Left lung (tissue), 14 donors: ENCODE data around the gene GRB2. TPM values are rescaled to one million over a fixed set of nuclear protein-coding genes. Genes with fewer than 3 reads are reported as not detected.
"Not testable (repeated sequence)": the region's sequence is repeated elsewhere in the genome, so short reads cannot be mapped to it uniquely, and the experiment has no call there.

Experiments used
- ATAC-seq: fragments of 200-7000 bp; cut with Tn5 transposase; one replicate; pipeline ENCODE4 v1.9.1; 2020; ENCODE audit warnings: moderate library complexity
- DNase-seq, 4 donors: peaks; one replicate each; pipeline ENCODE4 v3.0.0-alpha.2; 2013 to 2020
- H3K27ac ChIP-seq, 2 donors: fragments of 200-600 bp; sonication (generic) in 1 of 2; one replicate each; pipeline versions ENCODE4 v1.5.0 to v1.8.0; 2020 to 2021
- H3K27me3 ChIP-seq, 2 donors: fragments of 200-600 bp; sonication (generic) in 1 of 2; one replicate each; pipeline versions ENCODE4 v1.5.0 to v1.8.0; 2020 to 2021
- H3K36me3 ChIP-seq, 2 donors: fragments of 200-600 bp; sonication (generic) in 1 of 2; one replicate each; pipeline versions ENCODE4 v1.5.0 to v1.8.0; 2020 to 2021
- H3K4me1 ChIP-seq, 2 donors: fragments of 200-600 bp; one replicate each; pipeline ENCODE4 v1.8.0; 2021
- H3K4me3 ChIP-seq, 2 donors: fragments of 200-600 bp; sonication (generic) in 1 of 2; one replicate each; pipeline versions ENCODE4 v1.5.0 to v1.8.0; 2020 to 2021; ENCODE audit warnings: mild to moderate bottlenecking in 1 of 2
- H3K9me3 ChIP-seq, 2 donors: fragments of 200-600 bp; sonication (generic) in 1 of 2; one replicate each; pipeline versions ENCODE4 v1.5.0 to v1.8.0; 2020 to 2021
- CTCF ChIP-seq, 2 donors: fragments of 200-600 bp; sonication (generic) in 1 of 2; IDR thresholded peaks; one replicate each; pipeline versions ENCODE4 v1.5.0 to v1.8.0; 2021; ENCODE audit warnings: antibody characterized with exemption in 2 of 2
- intact Hi-C, 2 donors: fragments of 100-400 bp; cut with DNase I; formaldehyde crosslinking; loops; one replicate each; pipeline versions ENCODE4 v1.11.2 to v1.14.2; 2022
- long read RNA-seq, 12 donors: library from polyadenylated mRNA in 2 of 12; unstranded in 2 of 12; transcript quantifications; one replicate each; pipeline ENCODE4 v2.0.0 and lab custom pipeline, GENCODE V29; 2019 to 2026
- polyA plus RNA-seq, 6 donors: library from polyadenylated mRNA; unstranded; fragments of 120-200 nt; gene quantifications; one replicate each; pipeline ENCODE4 v1.2.1, GENCODE V29; 2013; ENCODE audit not compliant: insufficient read length in 6 of 6
- total RNA-seq, 2 donors: library from RNA; stranded (reverse); fragmentation: NEBNext Ultra II Directional; extraction: Animal tissue kit (Norgen Biotek cat#: 25700); gene quantifications; one replicate each; pipeline ENCODE4 v1.2.1, GENCODE V29; 2021
- donor health status: DM: no; HTN: yes; CAD: no.
- donor health status: DM: no; HTN: no; CAD: no.

GRB2 gene
- 100 to 1,000 TPM; 110 to 214 TPM for total RNA-seq
- 10 to 100 TPM; 81.8 to 98.2 (median 83.1) TPM for polyA plus RNA-seq
- long read RNA-seq, donor 1, transcript GRB2-202 (6 exons, 3,248 nt), result major isoform, 32 of 68 reads
- long read RNA-seq, donor 1, transcript GRB2-205 (5 exons, 3,182 nt), result minor isoform, 15 of 68 reads
- long read RNA-seq, donor 1, partial matches to known transcripts, result 21 of 68 reads
- long read RNA-seq, donor 1, other reads (novel, unspliced or antisense), result 0 of 68 reads
- long read RNA-seq, donor 2, transcript GRB2-202 (6 exons, 3,248 nt), result major isoform, 15 of 78 reads
- long read RNA-seq, donor 2, transcript GRB2-205 (5 exons, 3,182 nt), result minor isoform, 10 of 78 reads
- long read RNA-seq, donor 2, partial matches to known transcripts, result 53 of 78 reads
- long read RNA-seq, donor 2, other reads (novel, unspliced or antisense), result 0 of 78 reads
- long read RNA-seq, donor 3, transcript GRB2-202 (6 exons, 3,248 nt), result major isoform, 12 of 20 reads
- long read RNA-seq, donor 3, partial matches to known transcripts, result 5 of 20 reads
- long read RNA-seq, donor 3, other reads (novel, unspliced or antisense), result 0 of 20 reads
- long read RNA-seq, donor 4, transcript GRB2-202 (6 exons, 3,248 nt), result major isoform, 41 of 57 reads
- long read RNA-seq, donor 4, partial matches to known transcripts, result 4 of 57 reads
- long read RNA-seq, donor 4, other reads (novel, unspliced or antisense), result 10 of 57 reads
- long read RNA-seq, donor 5, transcript GRB2-202 (6 exons, 3,248 nt), result major isoform, 16 of 31 reads
- long read RNA-seq, donor 5, transcript GRB2-205 (5 exons, 3,182 nt), result minor isoform, 8 of 31 reads
- long read RNA-seq, donor 5, partial matches to known transcripts, result 7 of 31 reads
- long read RNA-seq, donor 5, other reads (novel, unspliced or antisense), result 0 of 31 reads
- long read RNA-seq, donor 6, transcript GRB2-205 (5 exons, 3,182 nt), result minor isoform, 10 of 25 reads
- long read RNA-seq, donor 6, transcript GRB2-202 (6 exons, 3,248 nt), result major isoform, 15 of 25 reads
- long read RNA-seq, donor 6, partial matches to known transcripts, result 0 of 25 reads
- long read RNA-seq, donor 6, other reads (novel, unspliced or antisense), result 0 of 25 reads
- long read RNA-seq, donor 7, transcript GRB2-205 (5 exons, 3,182 nt), result major isoform, 7 of 10 reads
- long read RNA-seq, donor 7, partial matches to known transcripts, result 0 of 10 reads
- long read RNA-seq, donor 7, other reads (novel, unspliced or antisense), result 0 of 10 reads
- long read RNA-seq, donor 8, transcript GRB2-202 (6 exons, 3,248 nt), result major isoform, 11 of 25 reads
- long read RNA-seq, donor 8, transcript GRB2-205 (5 exons, 3,182 nt), result minor isoform, 7 of 25 reads
- long read RNA-seq, donor 8, partial matches to known transcripts, result 7 of 25 reads
- long read RNA-seq, donor 8, other reads (novel, unspliced or antisense), result 0 of 25 reads
- long read RNA-seq, donor 9, result 0 reads
- long read RNA-seq, donor 10, transcript GRB2-202 (6 exons, 3,248 nt), result major isoform, 92 of 111 reads
- long read RNA-seq, donor 10, partial matches to known transcripts, result 5 of 111 reads
- long read RNA-seq, donor 10, other reads (novel, unspliced or antisense), result 10 of 111 reads
- long read RNA-seq, donor 11, result 0 reads
- long read RNA-seq, donor 12, transcript GRB2-202 (6 exons, 3,248 nt), result major isoform, 13 of 26 reads
- long read RNA-seq, donor 12, transcript GRB2-205 (5 exons, 3,182 nt), result minor isoform, 7 of 26 reads
- long read RNA-seq, donor 12, partial matches to known transcripts, result 5 of 26 reads
- long read RNA-seq, donor 12, other reads (novel, unspliced or antisense), result 0 of 26 reads

- no peaks in the 10 kb centered on the region for H3K36me3 ChIP-seq
- H3K27me3 ChIP-seq, result no peaks in the 10 kb centered on the region
- peak within 1 kb of the TSS; percentile 88 to 99 for H3K27ac ChIP-seq
- peak within 1 kb of the TSS; percentile 89 to 99 for H3K4me3 ChIP-seq
- peak in 1 of 2 donors; percentile 26 for TF ChIP-seq CTCF (IDR thresholded peaks at IDR 0.05)
- intact Hi-C loops, result no loop called here
- H3K9me3 ChIP-seq, result no peaks in the 10 kb centered on the region
- DNase-seq (peak; percentile 96 to 100 (median 98)), ATAC-seq (peak; percentile 93)
- H3K4me1 ChIP-seq, result peaks cover 9 to 42% of the 10 kb centered on the region in 2 donors
Measured at GRCh38 chr17:75405365-75406221, at the start of gene GRB2. GRB2 (minus strand) TSS chr17:75405678; CDS start chr17:75393628, 12,050 bp downstream.

DNA sequence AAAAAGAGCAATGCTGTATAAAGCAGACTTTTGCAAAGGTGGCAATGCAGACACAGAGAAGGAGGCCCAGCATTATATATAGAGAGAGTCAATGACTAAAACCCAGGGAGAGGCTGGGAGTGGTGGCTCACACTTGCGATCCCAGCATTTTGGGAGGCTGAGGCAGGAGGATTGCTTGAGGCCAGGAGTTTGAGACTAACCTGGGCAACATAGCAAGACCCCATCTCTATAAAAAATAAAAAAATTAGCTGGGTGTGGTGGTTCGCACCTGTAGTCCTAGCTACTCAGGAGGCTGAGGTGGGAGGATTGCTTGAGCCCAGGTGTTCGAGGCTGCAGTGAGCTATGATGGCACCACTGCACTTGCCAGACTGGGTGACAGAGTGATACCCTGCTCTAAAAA is 49.2 kb upstream of the GRB2 start:
- not testable (repeated sequence) for H3K9me3 ChIP-seq

DNA sequence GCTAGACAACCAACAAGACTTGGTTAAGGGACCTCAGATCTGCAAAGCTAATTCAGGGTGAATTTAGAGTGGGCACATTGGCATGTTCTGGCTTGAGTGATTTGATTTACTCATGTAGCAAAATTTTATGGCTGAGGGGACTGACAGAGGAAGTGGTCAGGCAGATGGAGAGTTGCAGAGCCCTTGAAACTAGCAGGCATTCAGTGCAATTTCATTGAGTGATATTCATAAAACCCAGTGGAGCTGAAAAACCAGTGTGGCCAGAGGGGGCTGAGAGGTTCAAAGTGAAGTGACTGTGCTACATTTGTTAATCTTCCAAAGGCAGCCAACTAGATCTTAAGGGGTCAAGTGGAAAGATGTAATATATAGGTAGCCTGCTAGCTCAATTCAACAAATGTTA is 48.7 kb upstream of the GRB2 start:
- Histone ChIP-seq H3K27me3 (no peaks in the 10 kb centered on the region), H3K36me3 (no peaks in the 10 kb centered on the region), H3K9me3 (no peaks in the 10 kb centered on the region), H3K27ac (no peak overlapping the region), H3K4me1 (peaks cover 4 to 27% of the 10 kb centered on the region in 2 donors), H3K4me3 (no peak overlapping the region)
- no peak for ATAC-seq
- no peak for DNase-seq
- intact Hi-C loops, result no loop called here
- no peak for TF ChIP-seq CTCF (IDR thresholded peaks at IDR 0.05)

More for the DNA sequence above, 49.2 kb upstream of the GRB2 start:
- ATAC-seq, H3K27me3 ChIP-seq, intact Hi-C loops, DNase-seq, H3K36me3 ChIP-seq, H3K4me3 ChIP-seq, H3K27ac ChIP-seq: not testable (repeated sequence)
- peaks cover 4 to 32% of the 10 kb centered on the region in 2 donors for H3K4me1 ChIP-seq

GRCh38 chr17:75450270-75450669 is 44.8 kb upstream of the GRB2 start:
- H3K9me3 ChIP-seq, result no peaks in the 10 kb centered on the region
- TF ChIP-seq CTCF (IDR thresholded peaks at IDR 0.05), result no peak
- no peak overlapping the region for H3K4me3 ChIP-seq
- intact Hi-C loops, result no loop called here
- no peak for ATAC-seq
- H3K36me3 ChIP-seq, result no peaks in the 10 kb centered on the region
- no peak for DNase-seq
- no peaks in the 10 kb centered on the region for H3K27me3 ChIP-seq
- no peak overlapping the region for H3K27ac ChIP-seq
- H3K4me1 ChIP-seq, result no peaks in the 10 kb centered on the region
